WTC11 (cell line): ENCODE data around the gene UGT1A5.

Source experiments
- ARID4B ChIP-seq: sonication (generic); formaldehyde crosslinking; IDR thresholded peaks from 2 replicates; pipeline ENCODE4 v1.8.0; 2023; ENCODE audit warnings: missing genetic modification reagents, mild to moderate bottlenecking, borderline replicate concordance
- E2F1 ChIP-seq: sonication (generic); formaldehyde crosslinking; IDR thresholded peaks from 2 replicates; pipeline ENCODE4 v1.8.0; 2022; ENCODE audit warnings: mild to moderate bottlenecking, missing genetic modification reagents
- JUN ChIP-seq: sonication (generic); formaldehyde crosslinking; IDR thresholded peaks from 2 replicates; pipeline ENCODE4 v1.8.0; 2023; ENCODE audit warnings: mild to moderate bottlenecking, missing genetic modification reagents
- TP53 ChIP-seq: sonication (generic); formaldehyde crosslinking; IDR thresholded peaks from 2 replicates; pipeline ENCODE4 v1.8.1; 2023; ENCODE audit warnings: mild to moderate bottlenecking, missing genetic modification reagents
- ZBTB43 ChIP-seq: sonication (generic); formaldehyde crosslinking; IDR thresholded peaks from 2 replicates; pipeline ENCODE4 v1.8.1; 2023; ENCODE audit warnings: mild to moderate bottlenecking, missing genetic modification reagents
- ZNF121 ChIP-seq: sonication (generic); formaldehyde crosslinking; IDR thresholded peaks from 2 replicates; pipeline ENCODE4 v1.8.0; 2023; ENCODE audit warnings: missing genetic modification reagents
- TF ChIP-seq, protein P1 (sequence below): fragments of 200-600 bp; IDR thresholded peaks from 2 replicates; pipeline ENCODE4 v1.8.0; 2022; ENCODE audit warnings: antibody characterized with exemption

- no peak for TF ChIP-seq JUN
- no peak for TF ChIP-seq TP53 (CRISPR knock-in tag)
- TF ChIP-seq ZNF121 (CRISPR knock-in tag), result no peak
- no peak for TF ChIP-seq E2F1 (CRISPR knock-in tag)
- TF ChIP-seq, protein P1, sequence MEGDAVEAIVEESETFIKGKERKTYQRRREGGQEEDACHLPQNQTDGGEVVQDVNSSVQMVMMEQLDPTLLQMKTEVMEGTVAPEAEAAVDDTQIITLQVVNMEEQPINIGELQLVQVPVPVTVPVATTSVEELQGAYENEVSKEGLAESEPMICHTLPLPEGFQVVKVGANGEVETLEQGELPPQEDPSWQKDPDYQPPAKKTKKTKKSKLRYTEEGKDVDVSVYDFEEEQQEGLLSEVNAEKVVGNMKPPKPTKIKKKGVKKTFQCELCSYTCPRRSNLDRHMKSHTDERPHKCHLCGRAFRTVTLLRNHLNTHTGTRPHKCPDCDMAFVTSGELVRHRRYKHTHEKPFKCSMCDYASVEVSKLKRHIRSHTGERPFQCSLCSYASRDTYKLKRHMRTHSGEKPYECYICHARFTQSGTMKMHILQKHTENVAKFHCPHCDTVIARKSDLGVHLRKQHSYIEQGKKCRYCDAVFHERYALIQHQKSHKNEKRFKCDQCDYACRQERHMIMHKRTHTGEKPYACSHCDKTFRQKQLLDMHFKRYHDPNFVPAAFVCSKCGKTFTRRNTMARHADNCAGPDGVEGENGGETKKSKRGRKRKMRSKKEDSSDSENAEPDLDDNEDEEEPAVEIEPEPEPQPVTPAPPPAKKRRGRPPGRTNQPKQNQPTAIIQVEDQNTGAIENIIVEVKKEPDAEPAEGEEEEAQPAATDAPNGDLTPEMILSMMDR, result no peak
- no peak for TF ChIP-seq ZBTB43 (CRISPR knock-in tag)
- TF ChIP-seq ARID4B (CRISPR knock-in tag), result no peak
These were observed 99.0 kb downstream of the UGT1A5 start for GRCh38 chr2:233811732-233812131.
